GM21825 (cell line): ENCODE results near the gene ANKIB1.

Source experiments
- ATAC-seq: cut with Tn5 transposase; IDR thresholded peaks from one replicate; pipeline ENCODE4 v1.9.1; 2021; ENCODE audit warnings: mild to moderate bottlenecking, moderate library complexity; ENCODE audit not compliant: unreplicated experiment

The ANKIB1 gene

GRCh38 chr7:92260248-92260781 lies 14.5 kb downstream of the ANKIB1 start:
- no peak for ATAC-seq

DNA sequence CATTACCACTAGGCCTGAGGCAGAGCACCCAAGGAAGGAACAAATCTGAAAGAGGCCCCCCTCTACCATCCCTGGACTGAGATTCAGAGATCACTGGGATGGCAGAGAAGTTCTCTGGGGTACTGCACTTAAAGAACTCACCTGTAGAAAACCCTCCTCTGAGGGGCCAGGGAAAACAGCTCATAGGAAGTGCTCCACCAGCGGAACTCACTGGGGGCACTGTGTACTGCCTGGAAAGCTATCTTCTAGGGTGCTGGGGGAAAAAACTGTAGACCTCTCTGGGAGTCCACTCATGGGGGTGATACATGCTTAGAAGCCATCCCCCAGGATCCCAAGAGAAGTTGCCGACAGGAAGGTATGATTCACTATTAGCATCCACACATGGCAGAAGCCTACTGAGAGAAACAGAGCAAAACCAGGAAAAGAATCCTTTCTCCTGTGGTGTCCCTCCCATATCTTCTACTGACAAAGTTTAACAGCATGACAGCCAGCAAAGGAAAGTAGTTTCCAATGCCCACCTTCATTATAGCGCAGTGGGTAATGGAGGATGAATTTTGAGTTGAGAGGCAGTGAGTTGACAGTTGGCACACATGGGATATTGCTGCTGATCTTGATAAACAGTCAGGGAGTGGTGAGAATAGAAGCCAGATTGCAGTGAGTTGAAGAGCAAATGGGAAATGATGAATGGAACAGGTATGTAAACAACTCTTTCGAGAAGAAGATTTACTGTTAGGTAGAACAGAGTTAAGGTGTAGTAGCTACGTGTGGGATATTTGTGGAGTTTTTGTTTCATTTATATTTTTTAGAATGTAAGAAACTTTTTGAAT lies 20.9 kb downstream of the ANKIB1 start:
- no peak for ATAC-seq

GRCh38 chr7:92268921-92269320 lies 23.1 kb downstream of the ANKIB1 start:
- ATAC-seq = no peak

- no peak for ATAC-seq
These were observed 29.6 kb downstream of the ANKIB1 start for GRCh38 chr7:92275327-92275726.

- ATAC-seq = peak; percentile 78
These were observed 30.7 kb downstream of the ANKIB1 start for GRCh38 chr7:92276460-92276864.

DNA sequence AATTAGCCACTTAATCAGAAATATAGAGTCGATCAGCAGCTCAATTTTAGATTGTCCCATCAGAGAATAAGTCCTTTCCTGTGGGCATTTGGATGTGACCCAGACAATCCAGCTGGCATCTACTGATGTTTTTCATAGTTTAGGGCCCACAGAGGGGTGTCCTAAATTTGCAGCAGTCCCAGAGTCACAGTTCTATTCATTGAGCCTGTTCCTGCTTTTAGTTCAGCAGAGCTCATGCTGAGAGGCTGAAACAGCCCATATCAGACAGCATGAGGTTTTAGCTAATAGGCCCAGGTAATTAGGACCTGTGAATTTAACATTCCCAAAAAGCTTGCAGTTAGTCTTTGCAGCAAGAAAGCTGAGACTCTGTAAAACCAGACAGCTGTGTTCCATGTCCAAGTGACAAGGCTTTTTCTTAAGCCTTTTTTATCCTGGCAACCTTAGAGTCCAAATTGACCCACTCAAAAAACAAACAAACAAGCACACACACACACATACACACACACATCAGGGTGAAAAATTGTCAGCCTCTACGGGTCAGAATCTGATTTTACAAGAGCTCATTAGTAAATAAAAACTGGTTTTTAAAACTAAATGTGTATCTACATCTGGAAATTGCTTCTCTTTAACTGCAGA lies 33.7 kb downstream of the ANKIB1 start:
- ATAC-seq = no peak

DNA sequence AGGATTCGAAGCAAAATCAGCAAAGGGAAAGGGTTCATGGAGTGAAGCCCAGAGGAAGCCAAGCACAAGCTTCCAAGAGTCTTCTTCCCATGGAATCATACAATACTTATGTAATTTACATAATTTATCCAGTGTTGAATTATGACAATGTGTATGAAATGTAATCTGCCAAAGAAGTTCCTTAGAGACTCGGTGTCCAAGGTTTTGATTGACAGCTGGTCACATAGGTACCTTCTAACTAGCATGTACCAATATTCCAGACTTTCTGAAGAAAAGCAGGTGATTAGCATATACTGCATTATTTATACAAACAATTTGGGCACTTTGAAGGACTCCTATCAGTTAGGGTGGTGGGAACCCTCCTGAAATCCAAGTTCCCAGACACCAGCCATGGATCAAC lies 35.3 kb downstream of the ANKIB1 start:
- no peak for ATAC-seq

DNA sequence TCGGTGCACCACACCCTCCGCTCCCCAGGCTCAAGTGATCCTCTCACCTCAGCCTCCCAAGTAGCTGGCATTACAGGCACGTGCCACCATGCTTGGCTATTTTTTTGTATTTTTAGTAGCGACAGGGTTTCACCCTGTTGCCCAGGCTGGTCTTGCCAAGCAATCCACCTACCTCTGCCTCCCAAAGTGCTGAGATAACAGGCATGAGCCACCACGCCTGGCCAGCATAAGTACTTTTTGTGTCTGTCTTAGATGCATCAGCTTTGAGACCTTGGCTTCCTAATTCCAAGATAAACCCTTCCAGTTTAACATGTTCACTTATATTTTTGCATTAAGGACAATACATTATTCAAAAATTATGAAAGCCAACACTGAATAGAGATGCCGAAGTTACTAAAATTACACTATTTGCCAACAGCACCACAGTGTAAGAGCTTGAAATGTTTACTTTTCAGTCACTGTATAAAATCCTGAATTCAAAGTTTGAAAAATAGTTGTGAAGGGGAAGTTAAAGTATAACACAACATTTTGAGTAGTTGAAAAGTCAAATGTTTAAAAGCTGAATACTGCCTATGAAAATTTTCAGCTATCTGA lies 36.5 kb downstream of the ANKIB1 start:
- ATAC-seq = no peak

GRCh38 chr7:92282930-92283329 lies 37.2 kb downstream of the ANKIB1 start:
- no peak for ATAC-seq

DNA sequence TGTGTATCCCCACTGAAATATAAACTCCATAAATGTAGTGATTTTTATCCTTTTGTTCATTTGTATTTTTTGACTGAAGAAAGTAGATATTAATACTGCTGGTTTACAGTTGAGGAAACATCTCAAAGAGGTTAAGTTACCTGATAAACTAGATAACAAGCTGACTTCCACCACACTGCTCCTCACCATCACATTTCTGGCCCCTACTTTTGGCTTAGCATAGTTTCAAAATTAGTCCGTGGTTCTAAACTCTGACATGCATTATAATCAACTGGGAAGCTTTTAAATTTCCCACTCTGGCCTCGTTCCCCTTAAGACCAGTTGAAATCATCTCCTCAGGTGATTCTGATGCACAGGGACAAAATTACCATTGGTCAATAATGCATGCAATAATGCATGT lies 43.5 kb downstream of the ANKIB1 start:
- ATAC-seq = no peak

- no peak for ATAC-seq
These were observed 47.2 kb downstream of the ANKIB1 start for GRCh38 chr7:92292981-92293380.

GRCh38 chr7:92293896-92294590 lies 48.3 kb downstream of the ANKIB1 start:
- ATAC-seq = no peak

GRCh38 chr7:92295391-92295790 lies 49.6 kb downstream of the ANKIB1 start:
- ATAC-seq = no peak

- no peak for ATAC-seq
These were observed 50.5 kb downstream of the ANKIB1 start for GRCh38 chr7:92296235-92296634.

- no peak for ATAC-seq
These were observed 51.2 kb downstream of the ANKIB1 start for GRCh38 chr7:92296880-92297445.

DNA sequence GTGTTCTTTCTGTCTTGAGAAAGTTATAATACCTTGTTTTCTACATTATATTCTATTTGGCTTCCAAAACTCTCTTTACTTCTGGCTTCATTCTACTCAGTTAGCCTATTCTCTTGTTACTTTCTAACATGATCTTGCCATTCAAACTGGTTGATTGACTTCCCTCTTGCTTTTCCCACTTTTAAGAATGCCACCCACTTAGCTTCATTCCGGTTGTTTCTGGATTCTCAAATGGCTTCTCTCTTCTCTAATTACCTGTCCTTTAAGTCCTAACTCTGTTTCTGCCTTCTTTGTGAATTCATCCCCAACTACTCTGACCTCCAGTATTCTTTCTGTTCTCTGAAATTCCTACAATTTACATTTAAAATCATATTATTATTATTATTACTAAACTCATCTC lies 52.0 kb downstream of the ANKIB1 start:
- no peak for ATAC-seq

- no peak for ATAC-seq
These were observed 58.0 kb downstream of the ANKIB1 start for GRCh38 chr7:92303761-92304160.

GRCh38 chr7:92304406-92304893 lies 58.7 kb downstream of the ANKIB1 start:
- ATAC-seq = no peak

DNA sequence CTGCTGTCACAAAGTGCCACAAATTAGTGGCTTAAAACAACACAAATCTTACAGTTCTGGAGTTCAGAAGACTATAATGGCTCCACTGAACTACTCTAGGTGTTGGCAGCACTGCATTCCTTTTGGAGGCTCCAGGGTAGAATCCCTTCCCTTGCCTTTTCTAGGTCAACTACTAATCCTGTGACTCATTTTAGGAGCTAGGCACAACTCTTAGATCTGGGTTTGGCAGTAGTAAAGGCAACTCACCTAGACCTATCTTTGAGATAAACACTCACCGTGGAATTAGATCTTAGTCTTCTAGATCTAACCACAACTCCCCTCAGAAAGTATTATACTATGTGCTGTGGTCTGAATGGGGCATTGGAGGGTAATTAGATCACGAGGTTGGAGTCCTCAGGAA lies 60.4 kb downstream of the ANKIB1 start:
- no peak for ATAC-seq

DNA sequence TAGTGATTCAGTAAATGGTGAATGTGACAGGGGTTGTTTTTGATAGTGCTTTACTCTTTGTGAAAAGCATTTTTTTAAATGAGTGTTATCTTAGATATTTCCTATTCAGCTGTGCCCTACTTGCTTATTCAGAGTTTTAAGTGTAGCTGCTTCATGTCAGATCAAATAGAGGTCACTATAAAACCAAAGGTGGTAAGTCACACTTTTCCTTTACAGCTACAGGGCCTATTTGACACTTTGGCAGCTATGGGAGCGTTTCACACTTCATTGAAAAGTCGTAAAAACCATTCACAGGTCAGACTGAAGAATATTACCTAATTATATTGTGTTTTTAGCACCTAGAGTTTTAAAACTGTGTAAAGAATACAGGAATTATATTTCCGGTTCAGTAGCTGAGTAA lies 67.3 kb downstream of the ANKIB1 start:
- ATAC-seq = no peak

DNA sequence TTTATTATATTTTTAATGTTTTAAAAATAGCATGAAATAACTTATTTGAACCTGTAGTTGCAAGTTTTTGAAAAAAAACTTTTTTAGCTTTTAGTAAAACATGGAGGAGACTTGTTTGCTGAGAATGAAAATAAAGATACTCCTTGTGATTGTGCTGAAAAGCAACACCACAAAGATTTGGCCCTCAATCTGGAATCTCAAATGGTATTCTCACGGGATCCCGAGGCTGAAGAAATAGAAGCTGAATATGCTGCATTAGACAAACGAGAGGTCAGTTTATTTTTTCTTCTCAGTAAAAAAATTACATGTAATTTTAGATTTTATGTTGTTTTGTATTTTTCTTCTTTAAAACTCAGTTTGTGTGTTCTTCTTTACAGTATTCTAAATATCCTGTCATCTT lies 73.5 kb downstream of the ANKIB1 start:
- no peak for ATAC-seq
